Activated T-cell treated with anti-CD3 and anti-CD28 coated beads, Interleukin-2, amount 50 U/mL, for 24 hours (primary cell): ENCODE data around the gene CSNK1G1.
A peak's percentile ranks its signal among the peaks of the same experiment; 100 is the strongest.
"Not testable (repeated sequence)": the region's sequence is repeated elsewhere in the genome, so short reads cannot be mapped to it uniquely, and the experiment has no call there.

ENCODE experiments used
- DNase-seq: peaks from one replicate; pipeline ENCODE4 v3.0.0-alpha.2; 2020
- H3K27ac Mint-ChIP-seq: 2 replicates; pipeline ENCODE4 v1.8.0; 2020; ENCODE audit warnings: mild to moderate bottlenecking, mixed read lengths
- H3K27me3 Mint-ChIP-seq: 2 replicates; pipeline ENCODE4 v1.8.0; 2020; ENCODE audit warnings: mixed read lengths
- H3K36me3 Mint-ChIP-seq: 2 replicates; pipeline ENCODE4 v1.8.0; 2020; ENCODE audit warnings: low read depth, mixed read lengths
- H3K4me1 Mint-ChIP-seq: 2 replicates; pipeline ENCODE4 v1.8.0; 2020; ENCODE audit warnings: low read depth, mixed read lengths
- H3K4me3 Mint-ChIP-seq: 2 replicates; pipeline ENCODE4 v1.8.0; 2020; ENCODE audit warnings: mild to moderate bottlenecking, moderate library complexity, mixed read lengths
- H3K9me3 Mint-ChIP-seq: 2 replicates; pipeline ENCODE4 v1.8.0; 2020; ENCODE audit warnings: mixed read lengths

The CSNK1G1 gene

GRCh38 chr15:64371383-64371782, 15.4 kb upstream of the CSNK1G1 start:
- not testable (repeated sequence) for H3K27me3 Mint-ChIP-seq, H3K4me1 Mint-ChIP-seq, H3K9me3 Mint-ChIP-seq, H3K27ac Mint-ChIP-seq, DNase-seq, H3K4me3 Mint-ChIP-seq
- H3K36me3 Mint-ChIP-seq = peaks cover 77% of the 10 kb centered on the region

GRCh38 chr15:64369078-64369607, 13.2 kb upstream of the CSNK1G1 start:
- H3K9me3 Mint-ChIP-seq = no peaks in the 10 kb centered on the region
- DNase-seq = no peak
- H3K4me1 Mint-ChIP-seq = peaks cover 4% of the 10 kb centered on the region
- no peak overlapping the region for H3K4me3 Mint-ChIP-seq
- H3K27me3 Mint-ChIP-seq = no peaks in the 10 kb centered on the region
- H3K27ac Mint-ChIP-seq = no peak overlapping the region
- H3K36me3 Mint-ChIP-seq = peaks cover 73% of the 10 kb centered on the region

GRCh38 chr15:64361259-64361658, 5.3 kb upstream of the CSNK1G1 start:
- Mint-ChIP-seq H3K4me1 (peaks cover 6% of the 10 kb centered on the region), H3K36me3 (peaks cover 45% of the 10 kb centered on the region), H3K9me3 (no peaks in the 10 kb centered on the region), H3K4me3 (no peak overlapping the region), H3K27me3 (no peaks in the 10 kb centered on the region), H3K27ac (no peak overlapping the region)
- no peak for DNase-seq

- no peak for DNase-seq
- Mint-ChIP-seq H3K4me1 (peaks cover 17% of the 10 kb centered on the region), H3K36me3 (peaks cover 31% of the 10 kb centered on the region), H3K4me3 (peak overlapping the region; percentile 95), H3K27ac (peak overlapping the region; percentile 96), H3K9me3 (no peaks in the 10 kb centered on the region), H3K27me3 (no peaks in the 10 kb centered on the region)
Observed at GRCh38 chr15:64356710-64357040, 702 bp upstream of the CSNK1G1 start.

GRCh38 chr15:64355348-64355943, 527 bp downstream of the CSNK1G1 start:
- no peak for DNase-seq
- H3K9me3 Mint-ChIP-seq = no peaks in the 10 kb centered on the region
- no peaks in the 10 kb centered on the region for H3K27me3 Mint-ChIP-seq
- peaks cover 22% of the 10 kb centered on the region for H3K4me1 Mint-ChIP-seq
- peaks cover 32% of the 10 kb centered on the region for H3K36me3 Mint-ChIP-seq
- peak overlapping the region; percentile 95 for H3K4me3 Mint-ChIP-seq
- peak overlapping the region; percentile 96 for H3K27ac Mint-ChIP-seq

GRCh38 chr15:64354688-64355344, 1.2 kb downstream of the CSNK1G1 start:
- Mint-ChIP-seq H3K36me3 (peaks cover 29% of the 10 kb centered on the region), H3K4me3 (peak overlapping the region; percentile 95), H3K27me3 (no peaks in the 10 kb centered on the region), H3K9me3 (no peaks in the 10 kb centered on the region), H3K27ac (peak overlapping the region; percentile 96), H3K4me1 (peaks cover 22% of the 10 kb centered on the region)
- no peak for DNase-seq

- no peak for DNase-seq
- Mint-ChIP-seq H3K27ac (no peak overlapping the region), H3K4me3 (no peak overlapping the region), H3K36me3 (peaks cover 56% of the 10 kb centered on the region), H3K9me3 (no peaks in the 10 kb centered on the region), H3K4me1 (peaks cover 24% of the 10 kb centered on the region), H3K27me3 (no peaks in the 10 kb centered on the region)
Observed at GRCh38 chr15:64351265-64351664, 4.7 kb downstream of the CSNK1G1 start.

GRCh38 chr15:64349375-64349774, 6.6 kb downstream of the CSNK1G1 start:
- Mint-ChIP-seq H3K27me3 (no peaks in the 10 kb centered on the region), H3K36me3 (peaks cover 47% of the 10 kb centered on the region), H3K4me3 (no peak overlapping the region), H3K9me3 (no peaks in the 10 kb centered on the region), H3K4me1 (peaks cover 26% of the 10 kb centered on the region), H3K27ac (no peak overlapping the region)
- no peak for DNase-seq

- H3K4me3 Mint-ChIP-seq = no peak overlapping the region
- H3K4me1 Mint-ChIP-seq = peaks cover 28% of the 10 kb centered on the region
- no peak for DNase-seq
- no peaks in the 10 kb centered on the region for H3K27me3 Mint-ChIP-seq
- H3K27ac Mint-ChIP-seq = no peak overlapping the region
- H3K36me3 Mint-ChIP-seq = peaks cover 47% of the 10 kb centered on the region
- no peaks in the 10 kb centered on the region for H3K9me3 Mint-ChIP-seq
Observed at GRCh38 chr15:64348455-64348854, 7.5 kb downstream of the CSNK1G1 start.

- not testable (repeated sequence) for H3K27me3 Mint-ChIP-seq, H3K27ac Mint-ChIP-seq, DNase-seq, H3K9me3 Mint-ChIP-seq, H3K4me3 Mint-ChIP-seq
- Mint-ChIP-seq H3K4me1 (peaks cover 32% of the 10 kb centered on the region), H3K36me3 (peaks cover 60% of the 10 kb centered on the region)
Observed at GRCh38 chr15:64346242-64346641, 9.7 kb downstream of the CSNK1G1 start.

- Mint-ChIP-seq H3K4me1 (peaks cover 28% of the 10 kb centered on the region), H3K36me3 (peaks cover 62% of the 10 kb centered on the region)
Observed at GRCh38 chr15:64344651-64345294, 11.2 kb downstream of the CSNK1G1 start.

GRCh38 chr15:64343841-64344240, 12.1 kb downstream of the CSNK1G1 start:
- Mint-ChIP-seq H3K36me3 (peaks cover 62% of the 10 kb centered on the region), H3K4me1 (peaks cover 23% of the 10 kb centered on the region), H3K27ac (no peak overlapping the region), H3K4me3 (no peak overlapping the region), H3K27me3 (no peaks in the 10 kb centered on the region), H3K9me3 (no peaks in the 10 kb centered on the region)
- no peak for DNase-seq

More at GRCh38 chr15:64344651-64345294, 11.2 kb downstream of the CSNK1G1 start:
- H3K4me3 Mint-ChIP-seq = no peak overlapping the region
- H3K27ac Mint-ChIP-seq = no peak overlapping the region
- H3K27me3 Mint-ChIP-seq = no peaks in the 10 kb centered on the region
- H3K9me3 Mint-ChIP-seq = no peaks in the 10 kb centered on the region
- DNase-seq = no peak

GRCh38 chr15:64343222-64343621, 12.8 kb downstream of the CSNK1G1 start:
- H3K27ac Mint-ChIP-seq = no peak overlapping the region
- DNase-seq = no peak
- H3K27me3 Mint-ChIP-seq = no peaks in the 10 kb centered on the region
- peaks cover 23% of the 10 kb centered on the region for H3K4me1 Mint-ChIP-seq
- no peak overlapping the region for H3K4me3 Mint-ChIP-seq
- no peaks in the 10 kb centered on the region for H3K9me3 Mint-ChIP-seq
- peaks cover 61% of the 10 kb centered on the region for H3K36me3 Mint-ChIP-seq

GRCh38 chr15:64341961-64342360, 14.0 kb downstream of the CSNK1G1 start:
- DNase-seq = no peak
- Mint-ChIP-seq H3K4me3 (no peak overlapping the region), H3K36me3 (peaks cover 51% of the 10 kb centered on the region), H3K9me3 (no peaks in the 10 kb centered on the region), H3K27ac (no peak overlapping the region), H3K27me3 (no peaks in the 10 kb centered on the region), H3K4me1 (peaks cover 23% of the 10 kb centered on the region)

GRCh38 chr15:64340355-64340754, 15.6 kb downstream of the CSNK1G1 start:
- H3K27ac Mint-ChIP-seq = no peak overlapping the region
- peaks cover 30% of the 10 kb centered on the region for H3K4me1 Mint-ChIP-seq
- no peak for DNase-seq
- no peaks in the 10 kb centered on the region for H3K9me3 Mint-ChIP-seq
- H3K36me3 Mint-ChIP-seq = peaks cover 44% of the 10 kb centered on the region
- H3K27me3 Mint-ChIP-seq = no peaks in the 10 kb centered on the region
- no peak overlapping the region for H3K4me3 Mint-ChIP-seq
